ENCODE data around the gene MAN1A1.

The MAN1A1 gene

GRCh38 chr6:119270545-119270944 lies 79.0 kb downstream of the MAN1A1 start:
- Histone ChIP-seq H3K4me3 (no peak overlapping the region), H3K36me3 (ENCODE audit: insufficient read depth, low read length) (no peaks in the 10 kb centered on the region), H3K27ac (no peak overlapping the region), H3K9me3 (ENCODE audit: low read depth, low read length) (no peaks in the 10 kb centered on the region; the same call in 1 of the 2 replicates), H3K9ac (ENCODE audit: insufficient read length) (no peak overlapping the region)
- TF ChIP-seq FOXP2 (optimal IDR thresholded peaks at IDR 0.05; ENCODE audit: control extremely low read depth, extremely low read length, insufficient read depth) (no peak), EZH2 (IDR thresholded peaks at IDR 0.05) (no peak), POLR2AphosphoS5 (IDR thresholded peaks at IDR 0.05; ENCODE audit: borderline replicate concordance, low read depth, low read length) (no peak)
- no peak for DNase-seq (ENCODE audit: low read depth, low spot score)

GRCh38 chr6:119269266-119270103 lies 80.1 kb downstream of the MAN1A1 start:
- no peak for DNase-seq (ENCODE audit: low read depth, low spot score)
- TF ChIP-seq EZH2 (IDR thresholded peaks at IDR 0.05): no peak
- TF ChIP-seq POLR2AphosphoS5 (IDR thresholded peaks at IDR 0.05; ENCODE audit: borderline replicate concordance, low read depth, low read length): no peak
- H3K9ac ChIP-seq (ENCODE audit: insufficient read length): no peak overlapping the region

GRCh38 chr6:119267126-119267905 lies 82.2 kb downstream of the MAN1A1 start:
- H3K27ac ChIP-seq: no peak overlapping the region
- TF ChIP-seq POLR2AphosphoS5 (IDR thresholded peaks at IDR 0.05; ENCODE audit: borderline replicate concordance, low read depth, low read length): no peak
- no peak for TF ChIP-seq FOXP2 (optimal IDR thresholded peaks at IDR 0.05; ENCODE audit: control extremely low read depth, extremely low read length, insufficient read depth)
- TF ChIP-seq EZH2 (IDR thresholded peaks at IDR 0.05): no peak
- H3K9me3 ChIP-seq (ENCODE audit: low read depth, low read length): no peaks in the 10 kb centered on the region; the same call in 1 of the 2 replicates
- no peaks in the 10 kb centered on the region for H3K36me3 ChIP-seq (ENCODE audit: insufficient read depth, low read length)
- H3K4me3 ChIP-seq: no peak overlapping the region
- no peak for DNase-seq (ENCODE audit: low read depth, low spot score)
- no peak overlapping the region for H3K9ac ChIP-seq (ENCODE audit: insufficient read length)

More at GRCh38 chr6:119269266-119270103, 80.1 kb downstream of the MAN1A1 start:
- no peak overlapping the region for H3K27ac ChIP-seq
- no peak overlapping the region for H3K4me3 ChIP-seq
- no peaks in the 10 kb centered on the region; the same call in 1 of the 2 replicates for H3K9me3 ChIP-seq (ENCODE audit: low read depth, low read length)
- no peaks in the 10 kb centered on the region for H3K36me3 ChIP-seq (ENCODE audit: insufficient read depth, low read length)

GRCh38 chr6:119264854-119265397 lies 84.6 kb downstream of the MAN1A1 start:
- no peak for DNase-seq (ENCODE audit: low read depth, low spot score)
- no peaks in the 10 kb centered on the region for H3K36me3 ChIP-seq (ENCODE audit: insufficient read depth, low read length)
- no peak overlapping the region for H3K9ac ChIP-seq (ENCODE audit: insufficient read length)
- no peaks in the 10 kb centered on the region for H3K9me3 ChIP-seq (ENCODE audit: low read depth, low read length)
- no peak overlapping the region for H3K4me3 ChIP-seq
- H3K27ac ChIP-seq: no peak overlapping the region
- TF ChIP-seq POLR2AphosphoS5 (IDR thresholded peaks at IDR 0.05; ENCODE audit: borderline replicate concordance, low read depth, low read length): no peak
- TF ChIP-seq EZH2 (IDR thresholded peaks at IDR 0.05): no peak
- no peak for TF ChIP-seq FOXP2 (optimal IDR thresholded peaks at IDR 0.05; ENCODE audit: control extremely low read depth, extremely low read length, insufficient read depth)

GRCh38 chr6:119262612-119263011 lies 86.9 kb downstream of the MAN1A1 start:
- no peaks in the 10 kb centered on the region for H3K9me3 ChIP-seq (ENCODE audit: low read depth, low read length)
- no peak for DNase-seq (ENCODE audit: low read depth, low spot score)
- TF ChIP-seq FOXP2 (optimal IDR thresholded peaks at IDR 0.05; ENCODE audit: control extremely low read depth, extremely low read length, insufficient read depth) (no peak), EZH2 (IDR thresholded peaks at IDR 0.05) (no peak), POLR2AphosphoS5 (IDR thresholded peaks at IDR 0.05; ENCODE audit: borderline replicate concordance, low read depth, low read length) (no peak)
- no peak overlapping the region for H3K4me3 ChIP-seq
- no peak overlapping the region for H3K9ac ChIP-seq (ENCODE audit: insufficient read length)
- H3K36me3 ChIP-seq (ENCODE audit: insufficient read depth, low read length): no peaks in the 10 kb centered on the region
- no peak overlapping the region for H3K27ac ChIP-seq

GRCh38 chr6:119261944-119262284 lies 87.6 kb downstream of the MAN1A1 start:
- Histone ChIP-seq H3K4me3 (no peak overlapping the region), H3K36me3 (ENCODE audit: insufficient read depth, low read length) (no peaks in the 10 kb centered on the region), H3K9ac (ENCODE audit: insufficient read length) (no peak overlapping the region), H3K27ac (no peak overlapping the region), H3K9me3 (ENCODE audit: low read depth, low read length) (no peaks in the 10 kb centered on the region)
- TF ChIP-seq FOXP2 (optimal IDR thresholded peaks at IDR 0.05; ENCODE audit: control extremely low read depth, extremely low read length, insufficient read depth): no peak
- TF ChIP-seq EZH2 (IDR thresholded peaks at IDR 0.05): no peak
- no peak for TF ChIP-seq POLR2AphosphoS5 (IDR thresholded peaks at IDR 0.05; ENCODE audit: borderline replicate concordance, low read depth, low read length)
- no peak for DNase-seq (ENCODE audit: low read depth, low spot score)

GRCh38 chr6:119259027-119259426 lies 90.5 kb downstream of the MAN1A1 start:
- no peak overlapping the region for H3K27ac ChIP-seq
- no peaks in the 10 kb centered on the region for H3K36me3 ChIP-seq (ENCODE audit: insufficient read depth, low read length)
- TF ChIP-seq FOXP2 (optimal IDR thresholded peaks at IDR 0.05; ENCODE audit: control extremely low read depth, extremely low read length, insufficient read depth) (no peak), EZH2 (IDR thresholded peaks at IDR 0.05) (no peak), POLR2AphosphoS5 (IDR thresholded peaks at IDR 0.05; ENCODE audit: borderline replicate concordance, low read depth, low read length) (no peak)
- no peak overlapping the region for H3K4me3 ChIP-seq
- no peak overlapping the region for H3K9ac ChIP-seq (ENCODE audit: insufficient read length)
- H3K9me3 ChIP-seq (ENCODE audit: low read depth, low read length): no peaks in the 10 kb centered on the region
- no peak for DNase-seq (ENCODE audit: low read depth, low spot score)

- no peak for DNase-seq (ENCODE audit: low read depth, low spot score)
- H3K4me3 ChIP-seq: no peak overlapping the region
- H3K9ac ChIP-seq (ENCODE audit: insufficient read length): no peak overlapping the region
- H3K27ac ChIP-seq: no peak overlapping the region
- no peaks in the 10 kb centered on the region for H3K36me3 ChIP-seq (ENCODE audit: insufficient read depth, low read length)
- TF ChIP-seq POLR2AphosphoS5 (IDR thresholded peaks at IDR 0.05; ENCODE audit: borderline replicate concordance, low read depth, low read length): no peak
- no peak for TF ChIP-seq EZH2 (IDR thresholded peaks at IDR 0.05)
- no peak for TF ChIP-seq FOXP2 (optimal IDR thresholded peaks at IDR 0.05; ENCODE audit: control extremely low read depth, extremely low read length, insufficient read depth)
- H3K9me3 ChIP-seq (ENCODE audit: low read depth, low read length): no peaks in the 10 kb centered on the region
These were observed 91.8 kb downstream of the MAN1A1 start for GRCh38 chr6:119257726-119258125.

Measured in SK-N-MC (cell line).